Anterior cingulate cortex (tissue), 58 donors: ENCODE measurements around the gene GINS1.

Source experiments
- DNase-seq, 58 donors: peaks; one replicate each; lab custom pipeline; 2025; lab: John Stamatoyannopoulos, UW

GINS1 gene

DNA sequence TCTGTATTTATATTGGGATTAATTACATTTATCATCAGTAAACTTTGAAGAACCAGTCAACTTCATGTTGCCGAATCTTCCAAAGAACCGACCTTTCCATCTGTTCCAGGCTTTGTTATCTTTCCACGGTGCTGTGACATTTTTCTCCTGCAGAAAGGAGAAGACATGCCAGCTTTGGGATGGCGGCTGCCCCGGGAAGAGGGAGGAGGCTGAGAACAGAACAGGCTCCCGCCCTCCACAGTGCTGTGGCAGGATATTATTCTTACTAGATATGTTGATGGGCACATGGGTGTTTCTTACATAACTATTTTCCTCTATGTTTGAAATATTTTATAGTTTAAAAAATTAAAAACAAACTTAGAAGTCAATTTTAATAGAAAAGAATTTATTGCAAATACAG is 44.9 kb downstream of the GINS1 start:
- no peak for DNase-seq

DNA sequence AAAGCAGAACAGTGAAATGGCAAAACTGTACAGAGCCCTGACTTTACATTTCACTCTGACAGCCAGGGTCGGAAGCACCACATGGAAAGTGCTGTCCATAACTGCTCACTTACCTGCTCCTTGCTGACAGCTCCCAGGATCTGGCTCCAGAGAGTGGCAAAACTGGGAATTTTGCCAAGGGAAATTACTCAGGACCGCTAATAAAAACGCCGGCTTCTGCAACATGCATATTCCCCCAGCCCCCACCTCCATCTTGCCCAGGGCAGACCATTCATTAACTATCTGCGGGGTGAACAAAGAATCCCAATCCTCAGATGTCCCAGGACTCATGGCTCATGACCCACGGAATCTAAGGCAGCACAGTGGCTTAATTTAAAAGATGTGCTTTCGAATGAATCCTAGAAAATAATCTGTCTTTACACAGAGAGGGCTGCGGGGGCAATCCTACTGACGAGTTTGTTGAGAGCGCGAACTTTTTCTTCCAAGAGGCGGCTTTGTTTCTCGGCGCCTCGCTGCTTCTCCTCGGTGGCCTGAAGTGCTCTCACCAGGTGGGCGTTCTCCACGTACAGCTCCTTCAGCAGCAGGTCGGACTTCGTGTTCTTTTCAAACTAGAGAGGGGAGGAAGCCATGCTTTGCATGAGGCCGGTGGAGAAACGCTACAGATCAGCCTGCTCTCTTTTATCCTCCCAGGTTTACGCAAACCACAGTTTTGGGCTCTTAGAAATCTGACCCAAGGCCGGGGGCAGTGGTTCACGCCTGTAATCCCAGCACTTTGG is 45.8 kb downstream of the GINS1 start:
- no peak for DNase-seq

DNA sequence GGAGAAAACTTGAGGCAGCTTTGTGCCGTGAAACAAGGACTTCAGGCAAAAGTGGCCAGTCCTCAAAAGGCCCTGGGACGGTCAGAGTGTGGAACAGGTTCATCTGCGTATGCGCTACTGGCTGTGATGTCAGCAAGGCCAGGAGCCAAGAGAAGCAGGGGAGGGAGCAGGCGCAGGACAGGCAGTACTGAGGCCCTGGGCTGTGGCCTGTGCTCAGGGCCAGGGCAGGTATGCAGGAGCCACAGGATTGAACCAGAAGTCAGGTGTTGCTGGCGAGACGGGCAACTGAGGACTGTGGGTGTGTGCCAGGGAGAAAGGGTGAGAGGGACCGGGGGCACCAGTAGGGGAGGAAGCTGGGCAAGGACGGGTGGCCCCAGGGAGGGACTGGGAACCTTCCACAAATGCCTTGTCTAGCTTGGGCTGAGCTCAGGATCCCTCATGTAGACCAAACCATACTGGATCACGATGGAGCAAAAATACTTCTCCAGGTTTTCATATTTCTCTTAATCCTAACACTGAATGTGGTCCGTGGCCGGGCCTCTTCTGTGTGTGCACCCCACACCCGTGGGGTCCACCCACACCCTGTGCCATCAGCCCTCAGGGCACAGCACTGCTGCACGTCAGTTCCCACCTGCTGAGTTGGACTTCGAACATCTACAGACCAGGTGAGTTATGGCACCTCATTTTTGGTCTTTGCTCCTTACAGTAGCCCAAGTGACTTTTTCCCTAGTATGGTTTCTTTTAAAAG is 46.9 kb downstream of the GINS1 start:
- DNase-seq: no peak

DNA sequence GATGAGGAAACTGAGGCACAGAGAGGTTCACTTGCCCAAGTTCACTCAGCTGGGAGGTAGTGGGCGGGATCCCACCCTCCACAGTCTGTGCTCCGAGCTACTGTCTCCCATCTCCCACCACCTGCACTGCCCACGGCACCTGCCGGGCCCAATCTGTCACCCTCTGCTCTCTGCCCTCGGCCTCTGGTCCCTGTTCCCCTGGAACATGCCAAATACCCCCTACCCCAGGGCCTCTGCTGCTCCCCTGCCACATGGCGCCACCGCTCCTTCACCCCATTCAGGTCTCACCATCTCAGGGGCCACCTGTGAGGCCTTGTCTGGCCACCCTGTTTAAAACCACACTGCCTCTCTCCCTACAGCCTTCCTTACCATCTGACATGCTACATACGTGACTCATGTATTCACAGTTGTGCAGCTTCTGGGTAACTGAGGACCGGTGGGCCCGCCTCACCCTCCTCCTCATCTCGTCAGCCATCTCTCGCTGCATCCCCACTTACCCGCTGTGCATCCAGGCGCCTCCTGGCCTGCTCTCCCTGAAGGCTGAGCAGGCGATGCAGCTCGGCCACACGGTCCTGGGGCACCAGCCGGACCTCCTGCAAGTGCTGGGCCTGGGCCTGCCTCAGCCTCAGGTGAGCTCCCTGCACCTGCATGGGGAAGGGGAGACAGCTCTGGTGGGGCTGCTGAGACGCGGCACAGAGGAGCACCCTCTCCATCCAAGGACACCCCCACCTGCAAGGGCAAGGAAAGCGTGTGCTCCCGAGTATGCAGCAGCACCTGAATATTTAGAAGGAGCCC is 50.6 kb downstream of the GINS1 start:
- no peak for DNase-seq

DNA sequence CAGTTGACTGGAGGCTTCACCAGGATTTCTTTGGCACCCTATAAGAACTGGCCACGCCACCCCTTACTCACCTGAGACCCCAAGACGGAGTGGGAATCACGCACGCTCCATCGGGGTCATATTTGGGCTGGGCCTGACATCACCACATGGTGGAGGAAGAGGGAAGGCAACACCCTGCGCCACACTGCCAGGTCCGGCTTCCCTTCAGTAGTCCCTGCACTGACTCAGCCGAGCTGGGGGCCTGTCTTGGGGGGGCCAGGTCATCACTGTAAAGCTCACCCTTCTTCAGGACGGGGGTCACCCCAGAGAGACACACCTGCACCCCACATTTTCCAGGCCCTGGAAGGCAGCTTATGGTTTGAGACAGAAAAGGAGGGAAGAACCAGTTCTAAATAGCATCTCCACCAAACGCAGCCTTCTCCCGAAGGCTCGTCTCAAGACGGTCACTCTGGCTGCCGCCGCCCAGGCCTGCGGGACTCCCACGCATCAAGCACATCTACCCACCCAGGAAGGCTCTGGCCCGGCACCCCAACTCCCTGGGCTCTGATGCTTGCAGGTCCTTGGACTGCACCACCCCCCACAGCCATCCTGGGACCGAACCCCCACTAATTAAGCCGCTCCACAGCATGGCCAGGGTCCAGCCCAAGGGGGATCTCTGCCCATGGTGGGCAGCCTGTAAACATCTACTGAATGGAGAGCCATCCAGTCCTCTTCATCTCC is 51.8 kb downstream of the GINS1 start:
- DNase-seq: no peak

DNA sequence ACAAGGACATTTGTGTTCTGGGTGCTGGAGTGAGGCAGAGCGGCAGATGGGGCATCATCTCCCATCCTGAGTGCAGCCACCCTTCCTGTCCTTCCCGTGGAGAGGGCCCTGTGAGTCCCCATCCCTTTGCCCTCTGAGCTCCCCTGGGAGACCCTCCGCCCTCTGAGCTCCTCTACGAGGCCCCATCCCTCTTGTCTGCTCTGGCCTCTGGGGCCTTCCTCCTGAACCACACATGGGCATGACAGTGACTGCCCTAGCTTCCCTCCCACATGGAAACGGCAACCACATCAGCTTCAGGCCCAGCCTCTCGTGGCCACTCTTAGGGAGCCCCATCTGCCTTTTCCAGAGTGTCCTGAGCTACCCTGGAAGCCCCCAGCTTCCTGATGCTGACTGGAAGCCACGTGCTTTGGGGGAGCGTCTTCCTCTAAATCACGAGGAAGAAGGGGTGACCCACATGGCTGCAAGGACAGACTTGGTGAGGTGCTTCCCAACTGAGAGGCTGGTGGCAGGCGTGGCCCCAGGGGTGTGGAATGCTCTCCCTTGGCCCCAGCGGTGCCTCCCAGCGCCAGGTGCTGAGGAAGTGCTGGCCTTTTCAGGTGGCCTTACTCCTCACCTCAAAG is 52.6 kb downstream of the GINS1 start:
- DNase-seq: no peak

DNA sequence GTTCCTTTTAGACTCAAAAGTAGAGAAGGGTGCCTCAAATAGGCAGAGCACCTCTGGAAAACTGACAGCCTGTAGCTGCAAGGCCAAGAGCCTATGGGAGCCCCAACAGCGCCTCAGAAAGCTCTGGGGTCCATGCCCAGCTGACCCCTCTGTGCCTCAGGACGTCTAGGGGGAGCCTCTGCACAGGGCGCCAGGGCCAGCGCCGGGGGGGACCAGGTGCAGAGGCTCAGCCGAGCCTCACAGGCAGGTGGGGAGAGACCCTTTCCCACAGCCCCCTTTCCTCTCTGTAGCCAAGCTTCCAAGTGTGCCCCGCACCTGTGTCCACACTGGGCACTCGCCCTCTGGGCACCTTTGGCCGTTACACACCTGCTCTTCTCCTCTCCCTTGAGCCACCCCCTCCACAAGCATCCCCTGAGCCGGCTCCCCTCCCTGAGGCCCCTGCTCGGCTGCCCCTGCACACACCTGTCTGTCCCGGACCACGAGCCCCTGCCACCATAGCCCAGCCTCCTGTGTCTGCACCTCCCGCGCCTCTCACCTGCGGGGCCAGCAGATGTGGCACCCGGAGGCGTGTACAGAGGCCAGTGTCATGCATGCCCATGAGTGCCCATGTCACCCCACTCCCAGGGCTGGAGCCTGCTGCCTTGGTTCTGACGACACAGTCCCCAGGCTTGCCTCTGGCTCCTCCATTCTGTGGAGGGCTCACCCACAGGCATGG is 53.2 kb downstream of the GINS1 start:
- no peak for DNase-seq

DNA sequence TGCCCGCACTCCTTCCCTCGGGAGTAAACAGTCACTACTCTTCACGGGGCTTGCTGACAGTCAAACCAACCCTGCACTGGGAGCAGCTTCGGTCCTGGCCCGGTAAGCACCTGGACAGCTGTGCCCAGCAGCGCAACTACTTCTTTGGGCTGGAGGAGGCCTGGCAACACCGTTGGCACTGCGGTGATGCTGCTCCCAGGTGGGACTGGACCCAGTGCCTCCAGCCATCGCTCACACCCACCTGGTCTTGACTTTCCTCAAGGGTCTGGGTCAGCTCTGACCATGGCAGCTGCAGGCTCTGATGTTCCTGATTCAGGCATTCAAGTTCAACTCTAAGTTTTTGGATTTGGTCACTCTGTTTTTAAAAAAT is 53.8 kb downstream of the GINS1 start:
- DNase-seq: no peak

DNA sequence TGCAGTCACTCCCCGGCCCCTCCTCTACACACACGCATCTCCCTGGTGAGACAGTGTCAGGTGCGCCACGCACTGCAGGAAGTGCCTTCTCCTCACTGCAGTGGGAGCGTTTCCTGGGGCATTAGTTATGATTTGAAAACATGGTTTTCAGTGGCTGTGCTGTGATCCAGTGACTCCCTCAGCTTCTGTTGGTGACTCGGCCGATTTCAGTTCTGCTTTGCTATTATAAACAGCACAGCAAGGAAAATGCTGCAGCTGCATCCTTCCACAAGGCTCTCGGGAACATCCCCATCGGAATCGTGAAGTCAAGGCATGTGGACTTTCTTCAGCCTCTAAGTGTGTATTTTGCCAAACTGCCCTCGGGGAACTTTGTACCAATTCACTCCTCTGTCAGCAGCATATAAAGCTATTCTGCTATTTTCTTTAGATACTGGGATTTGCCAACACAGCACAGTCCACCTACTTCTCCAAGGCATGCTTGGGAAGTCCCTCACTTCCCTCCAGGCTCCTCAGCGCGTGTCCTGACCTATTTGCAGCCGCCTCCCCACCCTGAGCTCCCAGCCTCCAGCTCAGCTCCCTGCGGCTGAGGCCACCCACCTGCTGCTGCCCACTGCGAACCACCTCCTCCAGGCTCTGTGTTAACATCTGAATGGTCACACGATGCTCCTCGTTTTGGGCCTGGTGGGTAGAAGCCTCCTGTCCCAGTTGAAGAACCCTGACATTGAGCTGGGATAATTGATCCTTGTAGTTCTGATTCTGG is 54.5 kb downstream of the GINS1 start:
- DNase-seq: no peak

DNA sequence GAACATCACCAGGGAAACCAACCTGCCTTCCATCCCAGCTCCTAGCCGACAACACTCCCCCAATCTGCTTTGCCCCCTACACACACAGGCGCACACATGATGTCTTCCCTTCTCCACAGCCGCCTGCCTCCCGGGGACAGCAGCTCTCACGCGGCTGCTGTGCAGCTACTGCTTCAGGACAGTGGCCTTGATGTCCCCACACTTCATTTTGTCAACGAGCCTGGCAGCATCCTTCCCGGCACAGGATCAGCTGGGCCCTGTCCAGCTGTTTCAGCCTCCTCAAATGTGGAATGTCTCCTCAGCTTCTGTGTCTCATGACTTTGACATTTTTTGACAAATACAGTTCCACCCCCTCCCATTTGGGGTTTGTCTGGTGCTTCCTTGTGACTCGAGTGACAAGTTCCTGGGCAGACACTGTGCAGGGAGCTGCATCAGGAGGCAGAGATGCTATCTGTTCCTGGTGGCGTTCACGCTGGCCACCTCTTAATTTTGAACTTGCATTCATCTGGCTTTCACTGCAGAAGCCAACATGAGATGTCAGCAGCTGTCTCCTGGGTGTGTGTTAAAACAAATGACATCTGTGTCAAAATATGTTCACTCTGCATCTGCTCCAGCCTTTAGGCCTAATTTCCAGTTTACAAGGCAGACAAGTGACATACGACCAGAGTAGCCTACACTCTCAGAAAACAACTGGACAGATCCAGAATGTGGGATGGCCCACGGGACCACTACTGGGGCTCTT is 57.2 kb downstream of the GINS1 start:
- DNase-seq: no peak

DNA sequence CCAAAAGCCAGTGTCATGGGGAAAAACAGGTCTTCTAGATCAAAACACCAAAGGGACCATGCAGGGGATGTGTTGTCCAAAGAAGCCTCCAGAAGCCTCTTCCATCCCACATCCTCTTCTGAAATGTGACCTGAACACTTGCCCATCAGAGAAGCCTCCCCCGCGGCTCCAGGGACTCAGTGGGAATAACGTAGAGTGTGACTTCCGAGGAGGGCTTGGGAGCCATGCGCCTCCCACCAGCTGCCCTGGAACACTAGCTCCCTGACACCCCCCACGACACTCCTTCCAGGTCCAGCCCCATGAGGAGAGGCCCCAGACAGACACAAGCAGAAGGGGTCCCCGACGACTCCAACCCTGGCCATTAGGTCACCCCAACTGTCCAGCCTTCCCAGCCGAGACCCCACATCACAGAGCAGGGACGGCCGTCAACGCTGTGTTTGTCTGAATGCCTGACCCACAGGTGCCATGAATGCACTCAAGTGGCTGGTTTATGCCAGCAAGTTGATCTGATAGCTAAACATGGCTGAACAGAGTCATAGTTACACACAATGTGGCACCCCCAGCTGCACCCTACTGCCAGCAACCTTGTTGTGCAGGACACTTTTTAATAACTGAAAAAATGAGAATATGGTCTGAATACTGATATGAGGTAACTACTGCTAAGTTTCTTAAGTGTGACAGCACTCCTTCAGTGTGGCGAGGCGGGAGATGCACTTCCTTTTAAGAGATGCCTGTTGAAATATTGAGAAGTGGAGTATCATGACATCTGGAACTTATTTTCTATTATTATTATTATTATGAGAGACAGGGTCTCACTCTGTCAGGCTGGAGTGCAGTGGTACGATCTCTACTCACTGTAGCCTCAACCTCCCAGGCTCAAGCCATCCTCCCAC is 58.0 kb downstream of the GINS1 start:
- no peak for DNase-seq

DNA sequence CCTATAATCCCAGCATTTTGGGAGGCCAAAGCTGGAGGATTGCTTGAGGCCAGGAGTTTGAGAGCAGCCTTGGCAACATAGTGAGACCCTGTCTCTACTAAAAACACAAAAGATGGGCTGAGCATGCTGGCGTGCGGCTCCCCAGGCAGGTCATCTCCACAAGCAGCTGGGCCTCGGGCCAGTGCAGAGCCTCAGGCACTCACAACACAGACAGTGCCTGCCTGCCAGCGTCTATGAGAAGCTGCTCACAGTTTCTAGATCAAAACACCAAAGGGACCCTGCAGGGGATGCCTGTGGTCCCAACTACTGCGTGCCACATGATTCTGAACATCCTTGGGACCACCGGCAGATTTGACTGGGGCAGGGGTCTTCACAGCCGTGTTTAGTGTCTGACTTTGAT is 59.4 kb downstream of the GINS1 start:
- no peak for DNase-seq

DNA sequence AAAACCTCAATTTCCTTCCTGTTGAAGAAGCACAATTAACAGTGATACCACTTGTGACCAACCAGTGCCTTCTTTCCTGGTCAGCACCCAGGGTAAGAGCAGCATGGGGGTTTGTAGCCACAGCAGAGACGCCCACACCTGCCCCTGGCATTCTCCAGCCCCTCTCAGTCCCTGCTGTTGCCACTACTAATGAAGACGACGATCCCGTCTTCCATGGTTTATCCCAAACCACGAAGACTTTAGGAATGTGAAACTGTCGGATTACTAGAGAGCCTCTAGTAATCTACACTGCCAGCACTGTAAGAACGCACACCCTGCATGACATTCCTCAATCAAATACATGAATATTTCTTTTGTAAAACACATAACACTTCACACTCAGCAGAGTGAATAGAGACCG is 60.0 kb downstream of the GINS1 start:
- no peak for DNase-seq

DNA sequence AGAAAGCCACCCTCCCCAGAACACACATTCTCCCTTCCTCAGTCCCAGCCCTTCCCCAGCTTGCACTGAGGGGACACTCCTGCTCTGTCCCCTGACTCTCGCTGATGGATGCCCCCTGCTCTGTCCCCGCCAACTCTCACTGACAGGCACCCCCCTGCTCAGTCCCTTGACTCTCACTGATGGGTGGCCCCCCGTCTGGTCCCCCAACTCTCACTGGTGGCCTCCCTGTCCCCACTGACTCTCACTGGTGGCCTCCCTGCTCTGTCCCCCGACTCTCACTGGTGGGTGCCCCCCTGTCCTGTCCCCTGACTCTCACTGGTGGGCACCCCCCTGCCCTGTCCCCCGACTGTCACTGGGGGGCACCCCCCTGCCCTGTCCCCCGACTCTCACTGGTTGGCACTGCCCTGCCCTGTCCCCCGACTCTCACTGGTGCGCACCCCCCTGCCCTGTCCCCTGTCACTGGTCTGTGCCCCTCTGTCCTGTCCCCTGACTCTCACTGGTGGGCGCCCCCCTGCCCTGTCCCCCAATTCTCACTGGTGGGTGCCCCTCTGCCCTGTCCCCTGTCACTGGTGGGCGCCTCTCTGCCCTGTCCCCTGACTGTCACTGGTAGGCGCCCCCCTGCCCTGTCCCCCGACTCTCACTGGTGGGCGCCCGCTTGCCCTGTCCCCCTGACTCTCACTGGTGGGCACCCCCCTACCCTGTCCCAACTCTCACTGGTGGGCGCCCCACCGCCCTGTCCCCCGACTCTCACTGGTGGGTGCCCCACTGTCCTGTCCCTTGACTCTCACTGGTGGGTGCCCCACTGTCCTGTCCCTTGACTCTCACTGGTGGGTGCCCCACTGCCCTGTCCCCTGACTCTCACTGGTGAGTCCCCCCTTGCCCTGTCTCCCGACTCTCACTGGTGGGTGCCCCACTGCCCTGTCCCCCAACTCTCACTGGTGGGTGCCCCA is 60.9 kb downstream of the GINS1 start:
- DNase-seq: no peak

DNA sequence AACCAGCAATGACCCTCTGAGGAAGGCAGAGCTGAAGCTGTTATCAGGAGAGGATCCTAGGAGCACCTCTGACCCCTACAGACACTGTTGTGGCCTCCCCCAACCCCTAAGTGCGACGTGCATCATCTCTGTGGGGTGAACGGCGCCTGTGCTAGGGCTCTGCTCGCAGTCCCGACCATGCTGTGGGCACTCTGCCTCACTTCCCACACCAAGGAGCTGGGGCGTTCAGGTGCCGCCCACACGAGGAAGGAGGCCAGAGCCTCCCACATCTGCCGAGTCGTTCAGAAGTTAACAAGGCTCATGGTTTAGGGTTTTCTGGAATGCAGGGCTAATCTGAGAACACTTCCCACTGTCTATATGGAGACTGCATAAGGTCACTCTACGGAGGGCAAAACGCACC is 62.1 kb downstream of the GINS1 start:
- DNase-seq: no peak

DNA sequence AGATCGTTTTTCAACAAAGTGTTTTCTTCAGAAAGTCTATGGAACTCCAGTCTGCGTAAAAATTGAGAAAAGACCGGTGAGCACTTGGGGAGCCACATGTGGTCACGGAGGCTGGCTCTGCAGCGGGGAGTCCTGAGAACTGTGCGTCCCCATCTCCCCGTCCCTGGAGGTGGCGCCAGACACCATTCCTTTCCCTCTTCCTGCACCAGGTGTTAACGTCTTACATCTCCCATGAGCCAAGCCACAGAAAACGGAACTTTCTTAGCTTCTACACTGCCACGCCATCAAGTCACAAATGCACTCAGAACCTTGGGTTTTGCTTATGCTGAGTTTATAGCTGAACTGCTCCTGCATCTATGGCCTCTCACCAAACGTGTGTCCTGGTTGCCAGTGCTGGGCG is 62.6 kb downstream of the GINS1 start:
- DNase-seq: no peak
